HepG2 (cell line): ENCODE measurements around the gene TPX2. TPM values are rescaled to one million over a fixed set of nuclear protein-coding genes. Genes with fewer than 3 reads are reported as not detected.
A peak's percentile ranks its signal among the peaks of the same experiment; 100 is the strongest.

Experiments used
- GATA4 ChIP-seq: sonication (generic); IDR thresholded peaks from 2 replicates; pipeline ENCODE4 v1.6.1; 2016; ENCODE audit warnings: antibody characterized with exemption, low read depth, borderline replicate concordance
- SALL2 ChIP-seq: sonication (generic); formaldehyde crosslinking; IDR thresholded peaks from 2 replicates; pipeline ENCODE4 v1.8.1; 2023; ENCODE audit warnings: mild to moderate bottlenecking, missing genetic modification reagents, inconsistent platforms
- TBX3 ChIP-seq: fragments of 450-650 bp; IDR thresholded peaks from 2 replicates; pipeline ENCODE4 v1.6.1; 2017; ENCODE audit warnings: antibody characterized with exemption, mild to moderate bottlenecking, inconsistent platforms, borderline replicate concordance
- ZNF136 ChIP-seq: sonication (generic); formaldehyde crosslinking; IDR thresholded peaks from 2 replicates; pipeline ENCODE4 v1.8.1; 2022; ENCODE audit warnings: low read depth, mild to moderate bottlenecking, moderate library complexity, missing genetic modification reagents
- ZNF180 ChIP-seq: sonication (generic); formaldehyde crosslinking; IDR thresholded peaks from 2 replicates; pipeline ENCODE4 v1.4.0; 2020; ENCODE audit warnings: low read depth, missing genetic modification reagents, borderline replicate concordance
- ZNF451 ChIP-seq: sonication (generic); formaldehyde crosslinking; IDR thresholded peaks from 2 replicates; pipeline ENCODE4 v1.5.0; 2020; ENCODE audit warnings: mild to moderate bottlenecking, missing genetic modification reagents
- polyA plus RNA-seq, 8 experiments: library from polyadenylated mRNA; depleted of rRNA in 3 of 8; stranded (reverse) in 7 of 8; unstranded in 1 of 8; fragments of >200 nt; fragmentation: Illumina TruSeq in 4 of 8; extraction: Trizol in 4 of 8; gene quantifications; 2 replicates each; pipeline versions ENCODE4 v1.2.1 to v1.2.3, GENCODE V29; 2011 to 2016; ENCODE audit warnings: low read depth in 4 of 8, missing spikeins in 1 of 8, mixed read lengths in 1 of 8; ENCODE audit not compliant: insufficient read depth in 1 of 8
- total RNA-seq, 5 experiments: library from RNA; depleted of rRNA; stranded (reverse); fragments of >200 nt; fragmentation: Illumina TruSeq; extraction: Trizol; gene quantifications; 2 replicates each; pipeline ENCODE4 v1.2.3, GENCODE V29; 2016; ENCODE audit warnings: low read depth in 1 of 5
- TF ChIP-seq, protein P1 (sequence below): sonication (generic); formaldehyde crosslinking; IDR thresholded peaks from 2 replicates; pipeline ENCODE4 v1.4.0; 2020; ENCODE audit warnings: mild to moderate bottlenecking, missing genetic modification reagents
- TF ChIP-seq, protein P2 (sequence below), 2 experiments: sonication (generic) in 1 of 2; formaldehyde crosslinking in 1 of 2; IDR thresholded peaks; 2 replicates each; pipeline versions ENCODE4 v1.6.1 to v1.9.0; 2014 to 2022; ENCODE audit warnings: antibody characterized with exemption in 1 of 2, borderline replicate concordance in 1 of 2, inconsistent platforms in 1 of 2, low read depth in 1 of 2, missing genetic modification reagents in 1 of 2
- TF ChIP-seq, protein P3 (sequence below): sonication (generic); formaldehyde crosslinking; IDR thresholded peaks from 2 replicates; pipeline ENCODE4 v1.5.0; 2020; ENCODE audit warnings: mild to moderate bottlenecking, missing genetic modification reagents
- TF ChIP-seq, protein P4 (sequence below): sonication (generic); formaldehyde crosslinking; IDR thresholded peaks from 2 replicates; pipeline ENCODE4; 2020; ENCODE audit warnings: missing genetic modification reagents, mild to moderate bottlenecking, borderline replicate concordance

TPX2 gene
- total and polyA plus RNA-seq, 2 of the 13 experiments (the other 11 are each of a cell fraction or from before 2014, with no cell fraction given) = 34.3 to 124 TPM

DNA sequence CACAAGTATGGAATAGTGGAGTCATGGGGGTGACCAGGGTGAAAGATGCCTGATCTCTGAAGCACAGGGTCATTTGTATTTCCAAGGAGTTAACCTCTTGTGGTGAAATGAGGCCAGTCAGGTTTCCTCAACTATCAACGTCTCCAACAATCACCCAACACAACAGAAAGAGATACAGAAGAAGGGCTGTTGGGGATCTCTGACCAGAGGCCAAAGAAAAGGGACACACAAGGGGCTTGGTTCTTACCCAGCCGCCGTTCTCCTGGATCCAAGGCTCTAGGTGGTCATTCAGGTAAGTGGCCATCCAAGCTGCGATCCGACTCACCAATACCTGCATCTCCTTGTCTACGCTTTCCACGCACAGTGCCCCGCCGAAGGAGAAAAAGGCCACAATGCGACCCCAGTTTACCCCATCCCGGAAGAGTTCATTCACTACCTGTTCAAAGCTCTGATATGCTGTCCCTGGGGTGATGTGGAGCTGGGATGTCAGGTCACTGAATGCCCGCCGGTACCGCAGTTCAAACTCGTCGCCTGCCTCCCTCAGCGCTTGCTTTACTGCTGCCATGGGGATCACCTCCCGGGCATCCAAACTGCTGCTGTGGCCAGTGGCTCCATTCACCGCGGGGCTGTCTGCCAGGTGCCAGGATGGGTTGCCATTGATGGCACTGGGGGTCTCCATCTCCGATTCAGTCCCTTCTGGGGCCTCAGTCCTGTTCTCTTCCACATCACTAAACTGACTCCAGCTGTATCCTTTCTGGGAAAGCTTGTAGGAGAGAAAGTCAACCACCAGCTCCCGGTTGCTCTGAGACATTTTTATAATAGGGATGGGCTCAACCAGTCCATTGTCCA, 17.5 kb upstream of the TPX2 start (continued):
- TF ChIP-seq, protein P1, sequence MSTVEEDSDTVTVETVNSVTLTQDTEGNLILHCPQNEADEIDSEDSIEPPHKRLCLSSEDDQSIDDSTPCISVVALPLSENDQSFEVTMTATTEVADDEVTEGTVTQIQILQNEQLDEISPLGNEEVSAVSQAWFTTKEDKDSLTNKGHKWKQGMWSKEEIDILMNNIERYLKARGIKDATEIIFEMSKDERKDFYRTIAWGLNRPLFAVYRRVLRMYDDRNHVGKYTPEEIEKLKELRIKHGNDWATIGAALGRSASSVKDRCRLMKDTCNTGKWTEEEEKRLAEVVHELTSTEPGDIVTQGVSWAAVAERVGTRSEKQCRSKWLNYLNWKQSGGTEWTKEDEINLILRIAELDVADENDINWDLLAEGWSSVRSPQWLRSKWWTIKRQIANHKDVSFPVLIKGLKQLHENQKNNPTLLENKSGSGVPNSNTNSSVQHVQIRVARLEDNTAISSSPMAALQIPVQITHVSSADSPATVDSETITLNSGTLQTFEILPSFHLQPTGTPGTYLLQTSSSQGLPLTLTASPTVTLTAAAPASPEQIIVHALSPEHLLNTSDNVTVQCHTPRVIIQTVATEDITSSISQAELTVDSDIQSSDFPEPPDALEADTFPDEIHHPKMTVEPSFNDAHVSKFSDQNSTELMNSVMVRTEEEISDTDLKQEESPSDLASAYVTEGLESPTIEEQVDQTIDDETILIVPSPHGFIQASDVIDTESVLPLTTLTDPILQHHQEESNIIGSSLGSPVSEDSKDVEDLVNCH (CRISPR knock-in tag) = no peak
- TF ChIP-seq, protein P2, sequence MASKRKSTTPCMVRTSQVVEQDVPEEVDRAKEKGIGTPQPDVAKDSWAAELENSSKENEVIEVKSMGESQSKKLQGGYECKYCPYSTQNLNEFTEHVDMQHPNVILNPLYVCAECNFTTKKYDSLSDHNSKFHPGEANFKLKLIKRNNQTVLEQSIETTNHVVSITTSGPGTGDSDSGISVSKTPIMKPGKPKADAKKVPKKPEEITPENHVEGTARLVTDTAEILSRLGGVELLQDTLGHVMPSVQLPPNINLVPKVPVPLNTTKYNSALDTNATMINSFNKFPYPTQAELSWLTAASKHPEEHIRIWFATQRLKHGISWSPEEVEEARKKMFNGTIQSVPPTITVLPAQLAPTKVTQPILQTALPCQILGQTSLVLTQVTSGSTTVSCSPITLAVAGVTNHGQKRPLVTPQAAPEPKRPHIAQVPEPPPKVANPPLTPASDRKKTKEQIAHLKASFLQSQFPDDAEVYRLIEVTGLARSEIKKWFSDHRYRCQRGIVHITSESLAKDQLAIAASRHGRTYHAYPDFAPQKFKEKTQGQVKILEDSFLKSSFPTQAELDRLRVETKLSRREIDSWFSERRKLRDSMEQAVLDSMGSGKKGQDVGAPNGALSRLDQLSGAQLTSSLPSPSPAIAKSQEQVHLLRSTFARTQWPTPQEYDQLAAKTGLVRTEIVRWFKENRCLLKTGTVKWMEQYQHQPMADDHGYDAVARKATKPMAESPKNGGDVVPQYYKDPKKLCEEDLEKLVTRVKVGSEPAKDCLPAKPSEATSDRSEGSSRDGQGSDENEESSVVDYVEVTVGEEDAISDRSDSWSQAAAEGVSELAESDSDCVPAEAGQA (IDR thresholded peaks at IDR 0.05; ENCODE audit: low read depth) = no peak
- TF ChIP-seq, protein P2 (CRISPR knock-in tag; IDR thresholded peaks at IDR 0.05; ENCODE audit: borderline replicate concordance) = 0 out of 2 replicates have a peak, but pooled peaks have one; percentile 81
- TF ChIP-seq ZNF136 (no peak), TBX3 (no peak), ZNF451 (no peak; the same call in none of the 2 replicates), ZNF180 (CRISPR knock-in tag) (peak; percentile 35; the same call in 1 of the 2 replicates), SALL2 (CRISPR knock-in tag) (peak; percentile 53; the same call in 1 of the 2 replicates), GATA4 (no peak)
- TF ChIP-seq, protein P3, sequence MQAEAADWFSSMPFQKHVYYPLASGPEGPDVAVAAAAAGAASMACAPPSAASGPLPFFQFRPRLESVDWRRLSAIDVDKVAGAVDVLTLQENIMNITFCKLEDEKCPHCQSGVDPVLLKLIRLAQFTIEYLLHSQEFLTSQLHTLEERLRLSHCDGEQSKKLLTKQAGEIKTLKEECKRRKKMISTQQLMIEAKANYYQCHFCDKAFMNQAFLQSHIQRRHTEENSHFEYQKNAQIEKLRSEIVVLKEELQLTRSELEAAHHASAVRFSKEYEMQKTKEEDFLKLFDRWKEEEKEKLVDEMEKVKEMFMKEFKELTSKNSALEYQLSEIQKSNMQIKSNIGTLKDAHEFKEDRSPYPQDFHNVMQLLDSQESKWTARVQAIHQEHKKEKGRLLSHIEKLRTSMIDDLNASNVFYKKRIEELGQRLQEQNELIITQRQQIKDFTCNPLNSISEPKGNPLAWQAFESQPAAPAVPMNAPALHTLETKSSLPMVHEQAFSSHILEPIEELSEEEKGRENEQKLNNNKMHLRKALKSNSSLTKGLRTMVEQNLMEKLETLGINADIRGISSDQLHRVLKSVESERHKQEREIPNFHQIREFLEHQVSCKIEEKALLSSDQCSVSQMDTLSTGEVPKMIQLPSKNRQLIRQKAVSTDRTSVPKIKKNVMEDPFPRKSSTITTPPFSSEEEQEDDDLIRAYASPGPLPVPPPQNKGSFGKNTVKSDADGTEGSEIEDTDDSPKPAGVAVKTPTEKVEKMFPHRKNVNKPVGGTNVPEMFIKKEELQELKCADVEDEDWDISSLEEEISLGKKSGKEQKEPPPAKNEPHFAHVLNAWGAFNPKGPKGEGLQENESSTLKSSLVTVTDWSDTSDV (CRISPR knock-in tag) = no peak
- TF ChIP-seq, protein P4, sequence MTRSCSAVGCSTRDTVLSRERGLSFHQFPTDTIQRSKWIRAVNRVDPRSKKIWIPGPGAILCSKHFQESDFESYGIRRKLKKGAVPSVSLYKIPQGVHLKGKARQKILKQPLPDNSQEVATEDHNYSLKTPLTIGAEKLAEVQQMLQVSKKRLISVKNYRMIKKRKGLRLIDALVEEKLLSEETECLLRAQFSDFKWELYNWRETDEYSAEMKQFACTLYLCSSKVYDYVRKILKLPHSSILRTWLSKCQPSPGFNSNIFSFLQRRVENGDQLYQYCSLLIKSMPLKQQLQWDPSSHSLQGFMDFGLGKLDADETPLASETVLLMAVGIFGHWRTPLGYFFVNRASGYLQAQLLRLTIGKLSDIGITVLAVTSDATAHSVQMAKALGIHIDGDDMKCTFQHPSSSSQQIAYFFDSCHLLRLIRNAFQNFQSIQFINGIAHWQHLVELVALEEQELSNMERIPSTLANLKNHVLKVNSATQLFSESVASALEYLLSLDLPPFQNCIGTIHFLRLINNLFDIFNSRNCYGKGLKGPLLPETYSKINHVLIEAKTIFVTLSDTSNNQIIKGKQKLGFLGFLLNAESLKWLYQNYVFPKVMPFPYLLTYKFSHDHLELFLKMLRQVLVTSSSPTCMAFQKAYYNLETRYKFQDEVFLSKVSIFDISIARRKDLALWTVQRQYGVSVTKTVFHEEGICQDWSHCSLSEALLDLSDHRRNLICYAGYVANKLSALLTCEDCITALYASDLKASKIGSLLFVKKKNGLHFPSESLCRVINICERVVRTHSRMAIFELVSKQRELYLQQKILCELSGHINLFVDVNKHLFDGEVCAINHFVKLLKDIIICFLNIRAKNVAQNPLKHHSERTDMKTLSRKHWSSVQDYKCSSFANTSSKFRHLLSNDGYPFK = 0 out of 2 replicates have a peak, but pooled peaks have one; percentile 27
